Erythroblast (primary cell): ENCODE measurements around the gene PIM3.

ENCODE experiments used
- GATA1 ChIP-seq: IDR thresholded peaks from 2 replicates; pipeline ENCODE4 v1.6.1; 2011; ENCODE audit warnings: low read depth, mild to moderate bottlenecking, control low read depth, low read length, moderate library complexity
- POLR2A ChIP-seq: IDR thresholded peaks from 2 replicates; pipeline ENCODE4 v1.6.1; 2011; ENCODE audit warnings: mild to moderate bottlenecking, low read length

DNA sequence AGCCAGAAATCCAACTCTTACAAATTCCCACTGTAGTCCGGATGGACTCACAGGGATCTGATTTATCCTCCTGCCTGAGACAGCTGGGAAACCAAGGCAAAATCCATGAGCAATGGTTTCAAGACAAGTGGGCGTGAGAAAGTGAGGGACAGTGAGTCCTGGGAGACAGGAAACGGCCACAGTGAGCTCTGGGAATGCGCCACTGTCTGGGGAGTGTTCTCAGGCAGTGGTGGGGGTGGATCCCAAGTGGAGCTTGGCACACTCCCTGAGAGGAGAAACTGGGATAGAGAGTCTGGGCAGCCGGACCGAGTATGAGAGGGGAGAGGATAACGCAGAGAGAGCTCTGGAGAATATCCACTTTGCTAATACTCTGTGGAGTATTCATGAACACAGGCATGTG, 42.2 kb downstream of the PIM3 start:
- TF ChIP-seq POLR2A (no peak), GATA1 (no peak)
